ENCODE data around the gene ITGA2. TPM values are rescaled to one million over a fixed set of nuclear protein-coding genes. Genes with fewer than 3 reads are reported as not detected.

Gene ITGA2
- total RNA-seq, 2 donors from 2014 or later: 6.4 to 21.5 TPM

GRCh38 chr5:53006911-53007890 is 18.0 kb downstream of the ITGA2 start:
- 40% methylated on average over 4 of the region's 4 CpGs for WGBS
- no peak overlapping the region for H3K4me3 ChIP-seq
- no peaks in the 10 kb centered on the region for H3K4me1 ChIP-seq (replicated peaks)
- intact Hi-C loops (cut with DNase I): no loop called here
- DNase-seq (ENCODE audit: low spot score): no peak
- no peak for TF ChIP-seq CTCF (IDR thresholded peaks at IDR 0.05)
- no peak for TF ChIP-seq POLR2AphosphoS5 (IDR thresholded peaks at IDR 0.05)
- no peak for TF ChIP-seq POLR2A (IDR thresholded peaks at IDR 0.05)
- no peaks in the 10 kb centered on the region for H3K36me3 ChIP-seq
- H3K27me3 ChIP-seq (replicated peaks; ENCODE audit: insufficient read depth): no peaks in the 10 kb centered on the region
- no peak overlapping the region for H3K27ac ChIP-seq
- H3K9me3 ChIP-seq: no peaks in the 10 kb centered on the region

GRCh38 chr5:53008751-53009150 is 19.6 kb downstream of the ITGA2 start:
- Histone ChIP-seq H3K27me3 (replicated peaks; ENCODE audit: insufficient read depth) (no peaks in the 10 kb centered on the region), H3K4me1 (replicated peaks) (no peaks in the 10 kb centered on the region), H3K36me3 (no peaks in the 10 kb centered on the region), H3K4me3 (no peak overlapping the region), H3K27ac (no peak overlapping the region), H3K9me3 (no peaks in the 10 kb centered on the region)
- WGBS: 61% methylated on average over 1 of the region's 1 CpG
- no peak for TF ChIP-seq CTCF (IDR thresholded peaks at IDR 0.05)
- no peak for TF ChIP-seq POLR2A (IDR thresholded peaks at IDR 0.05)
- TF ChIP-seq POLR2AphosphoS5 (IDR thresholded peaks at IDR 0.05): no peak
- DNase-seq (ENCODE audit: low spot score): no peak
- intact Hi-C loops (cut with DNase I): no loop called here

GRCh38 chr5:53009816-53010215 is 20.7 kb downstream of the ITGA2 start:
- Histone ChIP-seq H3K27me3 (replicated peaks; ENCODE audit: insufficient read depth) (no peaks in the 10 kb centered on the region), H3K9me3 (no peaks in the 10 kb centered on the region), H3K4me3 (no peak overlapping the region), H3K36me3 (no peaks in the 10 kb centered on the region), H3K27ac (no peak overlapping the region), H3K4me1 (replicated peaks) (no peaks in the 10 kb centered on the region)
- intact Hi-C loops (cut with DNase I): no loop called here
- TF ChIP-seq POLR2AphosphoS5 (IDR thresholded peaks at IDR 0.05) (no peak), CTCF (IDR thresholded peaks at IDR 0.05) (no peak), POLR2A (IDR thresholded peaks at IDR 0.05) (no peak)
- WGBS: 100% methylated on average over 1 of the region's 1 CpG
- DNase-seq (ENCODE audit: low spot score): no peak

DNA sequence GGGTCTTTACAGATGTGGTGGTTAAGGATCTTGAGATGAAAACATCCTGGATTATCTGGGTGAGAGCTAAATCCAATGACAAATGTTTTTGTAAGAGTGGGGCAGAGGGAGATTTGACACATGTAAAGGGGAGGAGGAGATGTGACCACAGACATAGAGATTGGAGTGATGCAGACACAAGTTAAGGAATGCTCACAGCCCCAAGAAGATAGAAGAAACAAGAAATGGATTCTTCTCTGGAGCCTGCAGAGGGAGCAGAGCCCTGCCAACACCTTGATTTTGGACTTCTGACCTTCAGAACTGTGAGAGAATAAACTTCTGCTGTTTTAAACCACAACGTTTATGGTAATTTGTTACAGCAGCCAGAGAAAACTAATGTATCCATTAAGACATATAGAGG is 21.7 kb downstream of the ITGA2 start:
- H3K36me3 ChIP-seq: no peaks in the 10 kb centered on the region
- no peak for DNase-seq (ENCODE audit: low spot score)
- H3K27ac ChIP-seq: no peak overlapping the region
- no peak overlapping the region for H3K4me3 ChIP-seq
- no peaks in the 10 kb centered on the region for H3K9me3 ChIP-seq
- no peaks in the 10 kb centered on the region for H3K4me1 ChIP-seq (replicated peaks)
- intact Hi-C loops (cut with DNase I): no loop called here
- no peaks in the 10 kb centered on the region for H3K27me3 ChIP-seq (replicated peaks; ENCODE audit: insufficient read depth)
- no peak for TF ChIP-seq POLR2A (IDR thresholded peaks at IDR 0.05)
- TF ChIP-seq CTCF (IDR thresholded peaks at IDR 0.05): no peak
- no peak for TF ChIP-seq POLR2AphosphoS5 (IDR thresholded peaks at IDR 0.05)
- WGBS: 26% methylated on average over 1 of the region's 1 CpG

- intact Hi-C loops (cut with DNase I): no loop called here
- 49% methylated on average over 1 of the region's 1 CpG for WGBS
Observed at GRCh38 chr5:53011233-53011632, 22.1 kb downstream of the ITGA2 start.

More at GRCh38 chr5:53011233-53011632, 22.1 kb downstream of the ITGA2 start:
- H3K9me3 ChIP-seq: no peaks in the 10 kb centered on the region
- TF ChIP-seq POLR2A (IDR thresholded peaks at IDR 0.05): no peak
- no peak for TF ChIP-seq CTCF (IDR thresholded peaks at IDR 0.05)
- no peak for TF ChIP-seq POLR2AphosphoS5 (IDR thresholded peaks at IDR 0.05)
- no peak for DNase-seq (ENCODE audit: low spot score)
- no peaks in the 10 kb centered on the region for H3K27me3 ChIP-seq (replicated peaks; ENCODE audit: insufficient read depth)
- no peak overlapping the region for H3K4me3 ChIP-seq
- H3K36me3 ChIP-seq: no peaks in the 10 kb centered on the region
- H3K4me1 ChIP-seq (replicated peaks): no peaks in the 10 kb centered on the region
- H3K27ac ChIP-seq: no peak overlapping the region

Measured in prostate gland (tissue), 2 donors.